Hypothalamus (tissue), 51 donors: Measurements from ENCODE around the gene SHROOM2.
"Not testable (repeated sequence)": the region's sequence is repeated elsewhere in the genome, so short reads cannot be mapped to it uniquely, and the experiment has no call there.

Experiments used
- DNase-seq, 51 donors: peaks; one replicate each; lab custom pipeline; 2025; lab: John Stamatoyannopoulos, UW

Gene SHROOM2

DNA sequence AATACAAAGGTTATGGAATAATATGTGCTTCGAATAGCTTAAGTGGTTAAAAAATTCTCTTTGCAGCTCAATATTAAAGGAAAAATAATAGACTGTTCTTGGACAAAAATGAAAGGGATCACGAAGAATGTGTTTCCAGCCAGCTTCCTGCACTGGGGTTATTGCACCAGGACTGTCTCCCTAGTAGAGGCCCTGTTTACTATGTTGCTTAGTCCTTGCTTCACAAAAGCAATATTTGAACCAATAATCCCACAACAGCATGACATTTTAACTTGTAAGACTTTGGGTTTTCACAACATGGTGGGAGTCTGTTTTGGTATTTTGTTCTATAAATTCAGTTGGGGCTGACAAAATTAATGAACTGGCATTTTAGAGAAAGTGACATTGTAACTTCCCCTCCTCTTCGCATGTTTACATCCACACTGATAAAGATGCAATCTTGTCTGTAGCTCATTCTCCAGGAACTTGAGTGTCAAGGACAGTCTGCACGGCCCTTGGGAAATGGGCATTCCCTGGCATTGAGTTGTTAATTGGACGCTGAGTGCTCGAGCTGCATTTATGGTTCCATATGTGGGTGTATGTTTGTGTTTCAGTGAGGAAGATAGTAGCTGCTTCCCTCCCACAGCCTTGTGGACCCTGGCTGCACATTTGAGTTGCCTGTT lies 39.0 kb downstream of the SHROOM2 start:
- DNase-seq: no peak

DNA sequence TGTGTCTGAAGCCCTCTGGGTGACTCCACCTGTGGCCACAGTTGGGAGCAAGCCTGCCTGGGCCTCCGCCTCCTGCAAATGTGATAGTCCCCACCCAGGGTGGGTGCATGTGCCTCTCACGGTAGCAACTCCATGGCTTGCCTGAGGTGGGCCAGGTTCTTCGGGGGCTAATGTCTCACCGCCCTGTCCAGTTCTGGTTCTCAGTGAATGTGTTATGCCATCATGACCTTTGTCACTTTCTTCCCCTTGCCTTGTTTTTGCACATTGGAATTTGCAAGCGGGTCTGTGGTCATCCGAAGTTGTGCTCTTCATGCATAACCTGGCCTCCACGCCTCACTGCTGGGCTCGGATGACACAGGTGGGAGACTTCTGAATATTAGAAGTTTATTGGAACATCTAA lies 39.7 kb downstream of the SHROOM2 start:
- no peak for DNase-seq

DNA sequence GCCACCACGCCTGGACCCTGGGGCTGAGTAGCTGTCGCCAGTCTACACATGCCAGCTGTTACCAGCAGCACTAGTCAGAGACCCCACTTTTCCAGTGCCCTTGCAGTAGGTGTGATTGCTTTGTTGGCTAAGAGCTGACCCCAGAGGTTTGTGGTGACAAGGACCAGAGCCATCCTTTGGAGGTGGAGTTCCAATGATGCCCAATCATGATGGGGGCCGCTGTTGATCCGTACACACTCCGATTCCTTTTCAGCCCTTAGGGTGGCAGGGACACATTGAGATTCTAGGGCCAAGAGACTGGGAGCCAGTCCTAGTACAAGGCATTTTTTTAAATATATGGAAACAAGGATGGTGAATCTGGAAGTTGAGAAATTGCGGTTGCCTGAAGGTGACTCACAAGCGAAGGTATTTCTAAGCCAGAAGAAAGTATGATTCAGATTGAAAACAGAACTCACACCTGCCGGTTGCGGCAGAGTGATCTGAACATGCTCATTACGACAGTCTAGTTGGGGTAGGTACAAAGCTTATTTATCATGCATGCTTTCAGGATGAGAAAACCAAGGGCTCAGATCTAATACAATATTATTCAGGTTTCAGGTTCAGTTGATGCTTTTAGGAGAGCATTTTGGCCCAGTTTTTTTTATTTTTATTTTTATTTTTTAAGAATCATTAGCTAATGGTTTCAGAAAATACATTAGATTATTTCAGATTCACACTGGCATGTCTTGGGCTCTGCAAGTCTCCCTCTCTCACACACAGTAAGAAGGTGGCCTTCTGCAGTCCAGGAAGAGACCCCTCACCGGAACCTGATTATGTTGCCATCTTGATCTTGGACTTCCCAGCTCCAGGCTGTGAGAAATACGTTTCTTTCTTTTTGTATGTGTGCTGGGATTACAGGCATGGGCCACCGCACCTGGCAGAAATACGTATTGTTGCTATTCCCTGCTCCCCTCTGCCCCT lies 43.4 kb downstream of the SHROOM2 start:
- no peak for DNase-seq

DNA sequence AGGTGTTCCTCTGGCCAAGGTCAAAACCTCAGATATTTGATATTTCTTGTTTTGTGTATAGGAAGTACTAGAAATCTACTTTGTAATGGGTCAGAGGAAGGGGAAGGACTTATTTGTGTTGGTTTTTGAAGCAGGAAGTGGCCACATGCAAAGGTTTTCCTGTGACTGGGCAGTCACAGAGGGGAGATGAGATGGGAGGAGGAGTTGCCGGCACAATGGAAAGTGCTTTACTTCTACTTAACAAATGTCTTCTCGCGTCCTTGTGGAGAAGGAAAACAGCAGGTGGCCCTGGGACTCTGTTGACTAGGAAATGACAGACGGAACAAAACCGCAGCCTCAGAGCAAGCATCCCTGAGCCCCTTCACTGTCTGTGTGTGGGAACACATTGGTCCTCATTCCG lies 46.6 kb downstream of the SHROOM2 start:
- DNase-seq: no peak

DNA sequence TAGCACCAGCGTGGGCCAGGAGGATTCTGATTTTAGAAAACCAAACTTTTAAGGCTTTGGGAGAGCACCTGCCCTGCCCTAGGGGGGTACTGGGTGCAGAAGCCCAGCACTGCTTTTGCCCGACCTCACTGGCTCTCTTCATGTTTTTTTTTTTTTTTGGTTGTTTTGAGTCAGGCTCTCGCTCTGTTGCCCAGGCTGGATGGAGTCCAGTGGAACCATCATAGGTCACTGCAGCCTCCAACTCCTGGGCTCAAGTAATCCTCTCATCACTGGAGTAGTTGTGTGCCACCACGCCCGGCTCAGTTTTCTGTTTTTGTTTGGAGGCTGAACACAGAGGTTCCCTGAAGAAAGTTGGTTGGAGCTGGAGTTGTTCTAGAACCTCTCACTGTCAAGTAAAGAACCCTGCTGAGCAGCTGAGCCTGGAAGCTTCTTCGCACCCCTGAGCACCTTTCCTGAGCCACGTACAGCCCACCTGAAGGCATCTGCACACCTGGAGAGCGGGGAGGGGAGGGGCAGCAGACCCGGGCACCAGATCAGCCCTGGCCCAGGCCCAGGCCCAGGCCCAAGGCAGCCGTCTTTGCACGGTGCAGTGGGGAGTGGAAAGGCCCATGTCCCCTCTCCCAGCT lies 49.5 kb downstream of the SHROOM2 start:
- DNase-seq: peak in 14 of 51 donors; percentile 0 to 28 (median 4)

DNA sequence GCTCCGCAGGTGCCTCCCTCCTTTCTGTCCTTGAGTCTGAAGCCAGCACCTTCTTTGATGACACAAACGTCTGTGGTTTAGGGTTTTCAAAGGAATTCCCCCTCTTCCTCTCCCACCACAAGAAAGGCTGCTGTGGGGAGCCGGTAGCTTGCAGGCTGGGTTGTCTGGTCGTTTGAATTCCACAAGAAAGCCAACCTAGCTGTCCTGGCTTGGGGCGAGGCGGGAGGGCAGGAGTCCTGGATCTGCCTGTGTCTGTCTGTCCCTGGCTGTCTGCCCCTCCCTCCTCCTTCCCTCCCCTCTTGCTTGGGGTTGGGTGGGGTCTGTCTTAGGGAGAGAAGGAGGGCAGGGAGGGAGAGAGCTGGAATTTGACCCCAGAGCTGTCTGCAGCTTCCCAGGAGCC lies 56.3 kb downstream of the SHROOM2 start:
- DNase-seq: no peak

DNA sequence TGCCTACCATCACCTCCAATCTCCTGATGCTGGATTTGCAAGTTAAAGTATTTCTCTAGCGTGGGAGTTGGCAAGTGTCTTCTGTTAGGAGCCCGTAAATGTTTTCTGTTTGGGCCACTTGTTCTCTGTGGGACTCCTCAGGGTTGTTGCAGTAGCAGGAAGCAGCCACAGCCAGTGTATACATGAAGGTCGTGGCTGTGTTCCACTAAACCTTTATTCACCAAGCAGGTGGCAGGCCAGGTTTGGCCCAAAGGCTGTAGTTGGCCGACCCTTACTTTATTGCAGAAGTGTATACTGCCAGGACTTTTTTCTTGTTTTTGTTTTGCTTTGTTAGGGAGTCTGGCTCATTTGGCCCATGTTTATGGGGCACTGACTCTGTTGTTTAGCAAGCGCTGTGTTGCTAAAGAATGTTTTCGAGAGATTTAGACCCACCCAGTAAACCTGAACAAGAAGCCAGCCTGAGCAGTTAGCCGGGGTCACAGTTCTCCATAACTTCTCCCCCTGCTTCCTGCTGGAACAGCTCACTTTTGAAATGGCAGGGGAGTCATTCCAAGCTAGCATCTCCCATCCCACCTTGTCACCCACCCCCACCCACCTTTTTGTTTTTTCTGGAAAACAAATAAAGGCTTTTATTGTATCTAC lies 58.8 kb downstream of the SHROOM2 start:
- no peak for DNase-seq

DNA sequence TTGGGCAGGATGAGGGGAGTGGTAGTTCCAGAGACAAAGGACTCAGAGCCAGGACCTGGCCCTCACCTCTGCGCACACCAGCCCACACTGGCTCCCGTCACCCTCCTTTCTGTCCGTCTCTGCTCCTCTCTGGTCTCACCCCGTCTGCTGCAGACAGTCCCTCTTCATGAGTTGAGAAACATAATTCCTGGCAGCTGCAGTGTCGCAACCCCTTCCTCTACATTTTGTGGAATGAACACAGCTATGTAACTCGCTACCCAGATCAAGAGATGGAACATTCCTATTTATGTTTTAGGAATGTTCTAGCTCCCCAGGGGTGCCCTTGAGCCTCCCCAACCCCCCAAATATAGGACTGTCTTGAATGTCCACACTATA lies 59.3 kb downstream of the SHROOM2 start:
- no peak for DNase-seq

DNA sequence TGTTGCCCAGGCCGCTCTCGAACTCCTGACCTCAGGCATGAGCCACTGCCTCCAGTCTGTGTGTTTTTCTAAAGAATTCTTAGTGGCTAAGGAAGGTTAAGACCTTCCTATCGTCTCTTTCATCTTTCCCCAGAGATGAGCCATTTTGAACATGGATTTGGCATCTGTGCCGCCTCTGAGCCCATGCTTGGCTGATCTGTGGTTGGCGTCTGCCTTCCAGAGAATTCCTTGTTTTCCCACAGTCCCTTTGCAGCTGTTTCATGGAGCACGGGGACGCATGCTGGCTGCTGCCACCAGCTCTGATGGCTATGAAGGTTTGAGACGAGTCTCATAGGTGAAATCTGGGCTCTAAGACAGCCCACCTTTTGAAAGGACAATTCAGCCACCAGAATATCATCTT lies 60.4 kb downstream of the SHROOM2 start:
- no peak for DNase-seq

DNA sequence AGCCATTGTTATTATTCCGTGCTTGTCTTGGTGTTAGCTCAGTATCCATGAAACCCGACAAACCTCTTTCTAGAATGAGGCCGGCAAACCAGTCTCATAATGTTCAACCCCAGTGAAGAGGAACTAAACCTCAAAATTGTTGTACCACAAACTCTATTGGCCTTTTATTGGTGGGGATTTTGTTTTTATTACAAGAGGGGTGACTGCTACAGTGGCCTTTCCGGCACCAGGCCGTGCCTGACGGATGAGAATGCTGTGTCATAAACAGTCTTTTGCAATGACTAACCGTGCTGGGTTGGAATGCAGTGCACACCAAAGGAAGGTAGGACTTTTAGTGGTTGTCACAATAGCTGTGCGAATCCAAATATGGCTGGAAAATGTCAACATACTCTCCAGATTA lies 60.8 kb downstream of the SHROOM2 start:
- DNase-seq: no peak

DNA sequence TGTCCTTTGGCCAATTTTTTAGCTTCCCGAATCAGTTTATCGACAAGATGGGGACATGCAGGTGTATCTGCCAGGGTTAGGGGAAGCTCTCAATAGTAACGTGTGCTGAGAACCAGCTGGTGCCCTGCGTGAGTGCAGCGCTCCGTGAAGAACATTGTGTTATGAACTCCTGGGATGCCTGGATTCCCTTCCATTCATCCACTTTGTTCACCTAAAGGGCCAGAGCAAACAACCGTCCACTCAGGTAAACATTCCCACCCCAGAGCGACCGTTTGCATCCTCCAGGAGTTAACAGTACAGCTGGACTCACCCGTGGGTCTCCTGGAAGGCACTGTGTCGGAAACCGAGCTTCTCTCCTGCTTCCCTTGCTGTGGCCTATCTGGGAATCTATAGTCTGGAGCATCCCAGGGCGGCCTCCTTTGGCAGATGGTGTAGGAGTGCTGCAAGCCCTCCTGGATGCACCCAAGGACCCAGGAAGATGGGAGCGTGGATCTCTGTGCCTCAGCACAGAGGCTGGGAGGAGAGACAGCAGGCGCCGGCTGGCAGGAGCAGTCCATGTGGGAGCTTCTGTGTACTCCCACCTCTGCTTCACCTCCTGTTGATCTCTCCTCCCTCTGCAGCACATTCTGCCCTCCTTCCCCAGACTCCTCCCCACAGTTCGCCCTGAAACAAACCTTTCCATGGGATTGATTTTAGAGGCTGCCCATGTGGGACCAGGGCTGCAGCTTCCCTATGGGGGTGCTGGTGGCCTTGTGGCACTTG lies 62.7 kb downstream of the SHROOM2 start:
- no peak for DNase-seq

DNA sequence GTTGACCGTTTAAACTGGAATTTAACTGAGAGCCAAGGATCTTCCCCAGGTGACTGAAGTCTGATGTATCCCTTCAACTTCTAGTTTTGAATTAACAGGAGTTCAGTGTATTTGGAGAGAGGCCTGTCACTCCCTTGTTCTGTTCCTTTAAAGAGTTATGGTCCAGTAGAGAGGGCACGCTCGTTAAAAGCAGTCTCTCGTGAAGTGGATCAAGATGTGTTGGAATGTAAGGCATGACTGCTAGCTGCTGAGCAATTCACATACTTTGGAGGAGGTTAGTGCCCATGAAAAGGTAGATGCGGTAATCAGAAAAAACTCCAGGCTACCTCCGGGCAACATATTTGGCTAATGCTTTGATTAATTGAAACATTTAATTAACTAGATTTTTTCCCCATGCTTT lies 65.7 kb downstream of the SHROOM2 start:
- DNase-seq: no peak

DNA sequence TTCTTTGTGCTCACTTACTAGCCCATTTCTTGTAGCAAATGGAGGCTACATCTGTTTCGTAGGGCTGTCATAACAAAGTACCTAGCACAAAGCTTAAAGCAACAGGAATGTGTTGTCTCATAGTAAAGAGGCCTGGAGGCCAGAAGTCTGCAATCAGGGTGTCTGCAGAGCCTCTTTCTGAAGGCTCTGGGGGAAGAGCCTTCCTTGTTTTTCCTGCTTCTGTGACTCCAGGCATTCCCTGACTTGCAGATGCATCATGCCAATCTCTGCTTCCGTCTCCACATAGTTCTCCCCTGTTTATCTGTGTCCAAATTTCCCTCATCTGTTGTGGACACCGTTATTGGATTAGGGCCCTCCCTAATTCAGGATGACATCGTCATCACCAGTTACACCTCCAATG lies 67.1 kb downstream of the SHROOM2 start:
- no peak for DNase-seq

DNA sequence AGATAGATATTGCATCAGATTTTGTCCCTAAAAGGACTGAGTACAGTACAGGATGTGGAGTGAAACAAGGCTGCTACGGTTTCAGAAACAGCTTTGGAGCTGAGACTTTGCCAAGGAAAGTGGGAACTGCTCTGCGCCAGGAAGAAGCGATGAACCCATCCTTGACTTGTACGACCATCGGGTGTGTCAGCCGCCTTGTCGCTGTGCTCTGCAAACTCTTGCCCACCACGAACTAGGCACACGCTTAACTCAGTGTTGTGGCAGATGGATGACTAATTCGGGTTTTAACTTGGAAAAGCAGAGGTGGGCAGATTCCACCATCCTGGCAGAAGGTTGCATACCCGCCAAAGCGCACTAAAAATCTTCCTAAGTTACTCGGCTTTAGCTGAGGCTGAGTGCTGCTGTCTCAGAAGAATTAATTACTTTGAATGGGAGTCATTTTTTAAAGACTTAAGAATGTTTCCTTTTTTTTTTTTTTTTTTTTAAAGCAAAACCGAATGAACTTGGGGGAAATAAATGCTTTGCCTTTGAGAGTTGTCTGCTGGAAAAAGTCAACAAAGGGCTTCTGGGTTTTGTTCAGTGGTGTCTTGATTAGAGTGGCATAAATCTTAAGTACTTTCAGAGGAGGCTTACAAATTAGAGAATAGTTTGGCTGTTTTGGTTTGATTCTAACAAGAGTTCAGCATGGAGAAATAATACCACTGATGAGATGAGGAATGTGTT lies 69.5 kb downstream of the SHROOM2 start:
- DNase-seq: peak in 1 of 51 donors; percentile 12

DNA sequence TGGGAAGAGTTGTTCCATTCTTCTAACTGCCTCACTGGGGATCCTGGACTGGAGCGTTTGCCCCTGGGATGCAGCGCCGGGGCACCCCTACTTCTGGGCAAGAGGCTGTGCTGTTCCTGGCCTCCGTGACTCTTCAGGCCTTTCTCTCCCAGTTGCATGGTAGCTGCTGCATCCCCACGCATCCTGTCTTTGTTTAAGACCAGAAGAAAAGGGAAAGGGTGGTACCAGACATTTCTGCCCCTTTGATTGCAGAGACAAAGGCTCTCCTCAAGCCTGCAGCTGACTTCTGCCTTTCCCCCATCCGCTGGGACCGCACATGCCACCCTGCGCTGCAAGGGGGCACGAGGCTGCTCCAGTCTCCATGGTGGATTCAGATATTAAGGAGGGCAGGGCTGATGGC lies 70.4 kb downstream of the SHROOM2 start:
- no peak for DNase-seq

DNA sequence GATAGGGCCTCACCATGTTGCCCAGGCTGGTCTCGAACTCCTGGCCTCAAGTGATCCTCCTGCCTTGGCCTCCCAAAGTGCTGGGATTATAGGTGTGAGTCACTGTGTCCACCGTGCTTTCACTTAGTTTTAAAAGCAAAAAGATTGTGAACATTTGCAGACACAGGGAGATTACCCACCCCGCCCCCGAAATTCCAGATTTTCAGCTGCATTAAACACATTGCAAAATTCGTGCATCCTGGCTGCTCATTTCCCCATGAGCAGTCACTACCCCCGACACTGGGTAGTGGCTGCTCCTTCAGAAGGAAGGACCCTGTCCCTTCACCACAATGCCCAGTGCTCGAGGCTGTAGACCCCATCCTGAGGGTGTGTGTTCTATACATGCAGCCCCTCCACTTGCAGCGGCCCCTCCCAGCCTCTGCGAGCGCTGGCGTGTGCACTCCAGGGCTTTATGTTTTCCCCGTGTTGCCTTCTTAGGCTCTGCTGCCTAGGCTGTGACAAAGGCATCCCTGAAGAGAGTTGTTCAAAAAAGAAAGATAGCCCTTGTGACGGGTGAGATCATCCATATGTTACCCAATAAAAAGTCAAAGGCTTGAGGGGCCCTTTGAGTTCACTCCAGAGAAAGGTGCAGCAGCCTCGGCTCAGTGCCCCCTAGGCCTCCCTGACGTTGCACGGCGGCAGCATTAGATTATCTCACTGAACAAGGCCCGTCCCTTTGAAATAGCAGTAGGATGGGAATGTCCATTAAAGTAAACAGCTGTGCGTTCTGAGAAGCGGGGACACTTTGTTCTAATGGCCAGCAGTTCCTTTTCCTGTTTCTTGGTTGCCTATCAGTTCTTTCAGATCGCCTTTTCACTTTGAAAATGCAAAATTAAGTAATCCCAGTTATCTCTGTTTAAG lies 71.6 kb downstream of the SHROOM2 start:
- no peak for DNase-seq

DNA sequence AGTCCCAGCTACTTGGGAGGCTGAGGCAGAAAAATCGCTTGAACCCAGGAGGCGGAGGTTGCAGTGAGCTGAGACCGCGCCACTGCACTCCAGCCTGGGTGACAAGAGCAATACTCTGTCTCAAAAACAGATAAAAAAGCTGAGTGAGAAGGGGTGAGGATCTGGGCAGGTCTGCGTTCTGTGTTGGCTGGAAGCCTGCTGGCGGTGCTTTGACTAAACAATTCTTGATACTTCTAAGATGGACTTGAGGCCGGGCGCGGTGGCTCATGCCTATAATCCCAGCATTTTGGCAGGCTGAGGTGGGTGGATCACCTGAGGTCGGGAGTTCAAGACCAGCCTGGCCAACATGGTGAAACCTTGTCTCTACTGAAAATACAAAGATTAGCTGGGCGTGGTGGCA lies 72.5 kb downstream of the SHROOM2 start:
- not testable (repeated sequence) for DNase-seq

DNA sequence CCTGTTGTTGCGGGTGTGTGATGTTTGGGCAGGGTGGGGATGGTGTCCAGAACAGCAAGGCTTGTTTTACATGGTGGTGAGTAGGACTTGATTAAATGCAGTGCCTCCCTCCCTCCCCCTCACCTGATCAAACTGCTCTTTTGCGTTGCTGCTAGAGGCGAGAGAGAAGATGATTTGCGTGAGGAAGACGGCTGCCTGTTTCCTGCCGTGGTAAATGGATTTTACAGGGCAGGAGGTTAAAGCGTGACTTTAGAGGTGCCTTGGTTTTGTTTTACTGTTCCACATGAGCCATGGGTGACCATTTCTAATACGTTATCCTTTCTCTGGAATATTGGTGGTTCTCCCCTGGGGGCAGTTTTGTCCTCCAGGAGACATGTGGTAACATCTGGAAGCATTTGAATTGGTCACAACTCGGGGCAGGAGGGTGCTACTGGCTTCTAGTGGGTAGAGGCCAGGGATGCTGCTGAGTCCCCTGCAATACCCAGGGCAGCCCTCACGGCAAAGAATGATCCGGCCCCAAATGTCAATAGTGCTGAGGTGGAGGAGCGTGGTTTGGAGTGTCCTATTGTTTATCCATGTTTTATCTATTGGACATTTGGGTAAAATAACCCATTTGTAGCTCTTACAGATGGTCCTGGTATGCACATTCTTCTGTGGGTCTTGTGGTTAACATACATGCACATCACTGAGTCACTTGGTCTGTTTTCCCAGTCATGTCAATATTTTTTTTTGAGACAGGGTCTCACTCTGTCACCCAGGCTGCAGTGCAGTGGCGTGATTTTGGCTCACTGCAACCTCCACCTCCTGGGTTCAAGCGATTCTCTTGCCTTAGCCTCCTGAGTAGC lies 73.7 kb downstream of the SHROOM2 start:
- no peak for DNase-seq
